Stimulated activated naive CD8-positive, alpha-beta T cell treated with anti-CD3 and anti-CD28 coated beads, Interleukin-15, Interleukin-2, amounts not matched to agents 100 U/mL and 50 U/mL, for 24 hours (primary cell): Measurements from ENCODE around the gene LAMA5.

Source experiments
- ATAC-seq: fragments of 150-1000 bp; cut with Tn5 transposase; one replicate; pipeline ENCODE4 v1.10.0; 2021
- DNase-seq: peaks from one replicate; pipeline ENCODE4 v3.0.0; 2021

LAMA5 gene

DNA sequence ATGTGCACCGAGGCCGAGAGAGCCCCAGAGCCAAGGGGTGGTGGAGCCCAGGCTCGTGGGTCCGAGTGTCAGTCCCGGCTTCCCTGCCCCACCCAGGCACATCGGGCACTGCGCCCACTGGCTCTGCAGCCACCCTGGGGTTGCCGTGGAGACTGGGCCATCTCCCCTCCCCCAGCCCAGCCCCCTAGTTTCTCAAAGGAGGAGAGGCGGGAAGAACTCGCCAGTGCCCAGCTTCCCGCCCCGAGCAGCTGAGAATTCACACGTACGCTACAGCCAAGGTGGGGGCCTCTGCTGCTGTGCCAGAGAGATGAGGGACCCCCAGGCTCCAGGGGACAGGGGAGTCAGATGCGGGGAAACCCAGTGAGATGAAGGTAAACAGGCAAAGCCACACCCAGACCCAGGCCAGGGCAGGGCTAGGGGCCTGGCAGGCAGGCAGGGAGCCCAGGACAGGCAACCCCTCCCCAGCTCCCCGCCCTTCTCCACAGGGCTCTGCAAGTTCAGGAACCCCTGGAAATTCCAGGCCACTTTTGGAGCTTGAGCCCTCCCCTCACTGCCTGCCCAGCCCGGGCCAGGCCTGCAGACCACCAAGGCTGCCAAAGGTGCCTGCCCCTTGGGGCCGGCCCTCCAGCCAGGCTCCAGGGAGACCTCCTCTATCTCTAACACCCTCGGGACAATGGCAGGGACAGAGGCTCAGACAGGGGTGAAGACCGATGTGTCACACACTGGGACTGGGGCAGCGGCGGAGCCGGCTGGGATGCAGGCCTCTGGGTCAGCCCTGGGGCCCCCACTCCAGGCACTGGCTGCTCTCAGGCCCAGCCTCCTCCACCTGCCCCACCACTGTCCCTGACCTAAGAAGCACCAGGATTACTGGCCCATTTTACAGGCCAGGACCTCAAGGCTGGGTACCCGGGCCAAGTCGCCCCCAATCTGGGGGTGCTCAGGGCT lies 6.0 kb downstream of the LAMA5 start:
- ATAC-seq (no peak), DNase-seq (no peak)

- ATAC-seq (no peak), DNase-seq (no peak)
Measured at GRCh38 chr20:62359491-62360121, 7.5 kb downstream of the LAMA5 start.

- DNase-seq (no peak), ATAC-seq (no peak)
Measured at GRCh38 chr20:62359043-62359490, 8.0 kb downstream of the LAMA5 start.

DNA sequence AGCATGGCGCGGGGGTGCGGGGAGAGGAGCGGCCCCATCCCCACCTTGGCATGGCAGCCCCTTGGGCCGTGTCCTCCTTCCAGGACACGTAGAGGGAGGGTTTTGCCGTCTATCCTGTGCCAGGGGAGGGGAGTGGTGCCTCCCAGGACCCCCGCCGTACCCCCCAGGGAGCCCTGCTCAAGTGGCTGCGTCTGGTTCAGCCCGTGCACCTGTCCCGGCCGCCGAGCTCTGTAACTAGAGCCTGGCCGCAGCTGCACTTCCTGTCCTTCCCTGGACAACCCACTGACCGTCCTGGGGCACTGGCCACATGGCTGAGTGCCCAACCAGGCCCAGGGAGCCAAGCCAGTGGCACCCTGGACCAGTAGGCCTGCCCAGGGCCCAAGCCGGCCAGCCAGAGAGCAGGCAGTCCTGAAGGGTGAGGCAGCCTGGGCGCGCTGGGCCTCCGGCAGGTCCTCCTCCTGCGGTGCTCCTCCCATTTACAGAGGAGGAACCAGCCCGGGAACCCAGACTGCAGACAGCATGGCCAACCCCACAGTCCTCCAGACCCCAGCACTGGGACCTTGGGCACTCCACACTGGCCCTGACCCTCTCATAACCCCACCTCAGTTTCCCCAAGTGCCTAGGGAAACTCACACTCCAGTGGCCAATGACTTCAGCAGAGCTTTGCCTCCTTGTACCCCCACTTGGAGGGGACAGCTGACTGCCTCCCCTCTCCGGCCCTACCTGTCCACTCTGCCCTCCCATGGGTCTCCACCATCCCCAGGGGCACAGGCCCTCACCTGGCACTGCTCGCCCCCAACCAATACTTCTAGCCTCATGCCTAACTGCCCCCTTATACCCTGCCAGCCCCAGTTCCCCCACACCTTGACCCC lies 8.7 kb downstream of the LAMA5 start:
- ATAC-seq (no peak), DNase-seq (no peak)

GRCh38 chr20:62357681-62358080 lies 9.4 kb downstream of the LAMA5 start:
- no peak for DNase-seq

GRCh38 chr20:62357187-62357667 lies 9.9 kb downstream of the LAMA5 start:
- DNase-seq: no peak
- no peak for ATAC-seq

More at GRCh38 chr20:62357681-62358080, 9.4 kb downstream of the LAMA5 start:
- ATAC-seq: no peak

DNA sequence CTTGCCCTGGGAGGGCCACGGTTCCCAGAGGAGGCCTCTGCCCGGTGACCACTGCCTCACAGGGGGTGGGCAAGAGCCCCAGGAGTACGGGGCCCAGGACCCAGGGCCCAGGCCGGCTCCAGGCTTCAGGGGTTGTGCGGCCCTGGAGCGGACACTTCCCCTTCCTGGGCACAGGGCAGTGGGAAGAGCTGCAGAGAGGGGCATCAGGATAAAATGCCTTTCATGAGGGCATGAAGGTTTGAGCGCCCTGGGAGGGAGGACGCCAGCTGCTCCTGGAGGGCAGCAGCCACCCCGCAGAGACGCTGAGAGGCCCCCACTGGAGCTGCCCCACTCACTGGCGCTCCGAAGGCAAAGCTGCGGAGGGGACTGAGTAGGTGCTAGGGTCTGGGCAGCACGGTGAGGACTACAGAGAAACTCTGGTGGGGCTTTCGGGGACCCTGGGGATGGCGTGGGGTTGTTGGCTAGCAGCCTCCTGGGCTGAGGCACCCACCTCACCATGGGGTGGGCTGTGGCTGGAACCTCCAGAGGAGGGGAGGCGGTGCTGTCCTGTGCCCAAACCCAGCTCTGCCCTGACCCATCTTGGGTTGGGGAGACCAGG lies 10.4 kb downstream of the LAMA5 start:
- ATAC-seq (no peak), DNase-seq (no peak)

DNA sequence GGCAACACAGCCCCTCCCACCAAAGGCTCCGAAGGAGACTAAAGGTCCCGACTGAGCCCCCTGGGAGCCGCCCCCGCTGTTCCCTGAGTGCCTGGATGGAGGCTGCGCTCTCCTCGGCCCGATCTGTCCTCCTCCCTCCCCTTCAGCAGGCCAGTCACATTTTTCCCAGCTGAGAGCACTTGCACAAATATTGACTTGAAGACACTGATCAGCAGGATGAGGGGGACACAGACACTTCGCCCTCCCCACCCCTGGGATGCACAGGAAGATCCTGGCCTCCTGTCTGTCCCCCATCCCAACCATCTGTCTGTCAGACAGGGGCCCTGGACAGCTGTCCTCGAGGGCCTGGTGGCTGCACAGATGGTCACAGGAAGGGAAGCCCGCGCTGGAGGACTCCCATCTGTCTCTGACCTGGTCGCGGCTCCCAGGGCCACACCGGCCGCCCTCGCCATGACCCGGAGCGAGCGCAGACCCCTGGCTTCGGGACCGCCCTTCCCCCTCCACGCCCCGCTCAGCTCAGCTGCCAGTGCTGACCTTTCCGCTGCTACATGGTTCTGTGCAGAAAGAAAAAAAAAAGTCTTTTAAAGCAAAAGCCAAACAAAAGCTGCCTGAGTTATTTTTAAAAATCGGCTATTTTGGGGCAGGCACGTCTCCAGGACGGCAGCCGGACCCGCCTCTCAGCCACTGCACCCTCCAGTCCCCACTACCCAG lies 11.1 kb downstream of the LAMA5 start:
- DNase-seq (no peak), ATAC-seq (no peak)

- no peak for ATAC-seq
- no peak for DNase-seq
Measured at GRCh38 chr20:62355516-62355877, 11.6 kb downstream of the LAMA5 start.

GRCh38 chr20:62354811-62355341 lies 12.2 kb downstream of the LAMA5 start:
- DNase-seq (no peak), ATAC-seq (no peak)

DNA sequence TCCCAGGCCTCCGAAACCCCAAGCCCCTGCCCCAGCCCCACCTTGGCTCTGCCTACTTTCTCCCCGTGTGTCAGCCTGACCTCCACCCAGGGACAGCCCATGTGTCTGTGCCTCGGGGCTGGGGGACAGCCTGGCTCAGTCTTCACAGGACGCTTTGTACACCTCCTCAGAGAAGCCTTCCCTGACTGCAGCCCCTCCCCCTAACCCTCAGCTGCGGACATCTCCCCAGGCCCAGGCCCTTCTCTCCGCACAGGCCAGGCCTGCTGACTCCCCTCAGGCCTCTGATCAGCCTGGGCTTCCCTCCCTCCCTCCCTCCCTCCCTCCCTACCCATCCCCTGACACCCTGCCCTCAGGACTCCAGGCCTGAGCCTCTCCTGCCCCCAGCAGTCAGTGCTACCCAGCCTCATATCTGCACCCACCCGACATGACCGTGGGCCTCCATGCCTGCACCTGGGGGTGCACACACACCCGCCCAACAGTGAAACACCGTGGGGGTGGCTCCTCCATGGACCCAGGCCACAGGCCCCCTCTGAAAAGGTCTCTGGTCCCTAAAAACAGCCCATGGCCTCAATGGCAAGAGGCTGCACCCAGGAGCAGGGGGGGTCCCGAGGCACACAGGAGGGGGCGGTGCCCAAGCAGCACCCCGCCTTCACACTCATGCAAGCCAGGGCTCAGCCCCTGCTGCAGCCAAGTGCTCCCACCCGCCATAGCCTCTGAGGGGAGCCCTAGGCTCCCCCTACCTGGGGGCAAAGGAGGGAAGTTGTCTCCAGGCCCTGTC lies 12.9 kb downstream of the LAMA5 start:
- no peak for ATAC-seq
- no peak for DNase-seq

DNA sequence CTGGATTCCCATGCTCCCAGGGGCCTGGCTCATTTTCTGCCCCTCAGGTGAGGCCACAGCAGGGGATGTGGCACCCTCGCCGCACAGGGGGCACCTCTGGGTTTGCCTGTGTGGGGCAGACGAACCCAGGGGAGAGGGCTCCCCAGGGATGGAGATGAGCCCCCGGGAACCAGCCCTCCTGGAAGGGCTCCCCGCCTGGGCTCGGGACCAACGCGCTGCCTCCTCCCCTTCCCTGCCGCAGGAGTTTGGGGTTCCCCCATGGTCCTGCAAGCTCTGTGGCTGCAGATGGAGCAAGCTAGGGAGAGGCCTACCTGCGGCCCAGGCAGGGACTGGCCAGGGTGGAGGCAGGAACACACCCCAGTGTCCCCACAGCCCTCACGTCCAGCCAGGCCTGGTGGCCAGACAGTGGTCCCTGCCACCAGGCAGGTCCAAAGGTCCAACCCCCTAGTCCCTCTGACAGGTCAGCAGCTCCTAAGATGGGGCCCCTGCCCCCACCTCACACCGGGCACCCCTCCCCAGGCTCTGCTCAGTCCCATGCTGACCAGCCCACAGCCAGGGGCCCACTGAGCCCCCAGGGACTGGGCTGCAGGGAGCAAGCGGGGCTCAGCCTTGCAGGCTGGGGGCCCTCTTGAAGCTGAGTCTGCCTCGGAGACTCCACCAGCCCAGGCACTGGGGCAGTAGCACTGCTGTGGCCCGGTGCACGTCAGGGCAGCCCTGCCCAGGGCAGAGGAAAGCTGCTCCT lies 13.7 kb downstream of the LAMA5 start:
- ATAC-seq: no peak
- DNase-seq: no peak

DNA sequence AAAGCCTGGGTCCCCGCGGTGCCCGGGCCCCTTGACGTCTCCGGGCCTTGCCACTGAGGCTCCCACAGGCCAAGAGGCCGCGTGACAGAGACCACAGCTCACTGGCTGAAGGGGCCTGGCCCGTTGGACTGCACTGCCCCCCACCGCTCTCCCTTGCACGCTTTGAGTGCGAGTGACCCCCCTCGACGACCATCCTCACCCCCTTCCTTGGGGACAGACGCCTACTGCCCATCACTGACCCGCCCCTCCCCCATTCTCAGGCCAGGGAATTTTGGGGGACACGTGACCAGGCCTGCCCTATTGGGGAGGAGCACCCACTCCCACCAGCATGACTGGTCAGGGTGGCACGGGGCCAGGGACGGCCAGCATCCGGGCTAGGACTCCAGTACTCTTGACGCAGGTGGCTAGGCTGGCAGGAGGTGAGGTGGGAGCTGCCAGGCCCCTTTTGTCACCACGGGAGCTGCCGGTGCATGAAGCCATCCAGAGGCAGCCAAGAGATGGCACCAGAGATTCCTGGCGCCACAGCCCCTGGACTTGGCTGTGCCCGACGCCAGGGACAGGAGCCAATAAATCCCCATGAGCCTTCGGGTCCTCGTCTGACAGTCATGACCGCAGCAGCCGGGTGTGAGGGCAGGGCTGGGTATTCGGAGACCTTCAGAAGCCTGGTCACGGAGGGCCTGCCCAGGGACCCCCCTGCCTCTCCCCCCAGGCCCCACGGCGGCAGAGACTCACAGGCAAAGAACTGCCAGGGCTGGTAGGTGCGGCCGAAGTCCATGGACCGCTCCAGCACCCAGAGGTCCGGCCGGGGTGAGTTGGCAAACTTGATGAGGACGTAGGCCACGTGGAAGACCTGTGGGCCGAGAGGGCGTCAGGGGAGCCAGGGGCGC lies 14.5 kb downstream of the LAMA5 start:
- no peak for ATAC-seq
- DNase-seq: no peak

GRCh38 chr20:62351469-62352401 lies 15.4 kb downstream of the LAMA5 start:
- ATAC-seq (no peak), DNase-seq (no peak)

DNA sequence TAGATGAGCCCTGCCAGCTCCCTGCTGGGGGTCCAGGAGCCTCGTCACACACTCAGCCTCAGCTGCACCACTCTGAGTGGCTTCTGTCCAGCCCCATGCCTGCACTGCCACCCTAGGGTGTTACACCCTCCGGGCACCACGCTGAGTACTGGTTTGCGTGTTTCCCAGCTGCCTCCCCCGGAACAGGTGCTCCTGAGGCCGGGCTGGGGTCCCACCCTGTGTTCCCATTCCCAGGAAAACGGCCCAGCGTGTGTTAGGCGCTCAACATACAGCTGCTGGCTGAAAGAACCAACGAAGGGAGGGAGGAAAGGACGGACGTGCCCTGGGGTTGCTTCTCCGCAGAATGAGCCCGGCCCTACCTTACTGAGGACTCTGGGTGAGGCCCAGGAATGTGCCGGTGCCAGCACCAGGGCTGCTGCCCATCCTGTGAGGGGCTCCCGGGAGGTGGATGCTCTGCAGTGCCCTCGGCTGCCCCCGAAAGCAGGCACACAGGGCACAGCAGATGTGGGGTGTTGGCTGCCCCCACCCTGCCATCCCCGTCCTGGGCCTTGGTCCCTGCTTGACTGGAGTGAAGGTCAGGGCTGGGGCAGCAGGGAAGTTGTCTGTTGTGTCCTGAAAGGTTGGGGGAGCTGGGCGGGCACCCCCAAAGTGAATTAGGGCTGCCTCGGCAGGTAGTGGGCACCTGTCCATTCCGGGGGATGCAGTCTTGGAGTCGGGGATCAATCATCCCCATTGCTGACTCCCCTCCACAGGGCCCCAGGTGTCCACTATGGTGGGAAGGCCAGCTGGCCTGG lies 16.3 kb downstream of the LAMA5 start:
- no peak for DNase-seq
- ATAC-seq: no peak

- ATAC-seq: no peak
- DNase-seq: no peak
Measured at GRCh38 chr20:62350098-62350628, 16.9 kb downstream of the LAMA5 start.
